Stromal cell of bone marrow (primary cell): ENCODE results near the gene MPC1L.
"Not testable (repeated sequence)": the region's sequence is repeated elsewhere in the genome, so short reads cannot be mapped to it uniquely, and the experiment has no call there.

Experiments used
- DNase-seq: peaks from one replicate; pipeline ENCODE4 v3.0.0-alpha.2; 2012; ENCODE audit warnings: low read depth

Gene MPC1L

DNA sequence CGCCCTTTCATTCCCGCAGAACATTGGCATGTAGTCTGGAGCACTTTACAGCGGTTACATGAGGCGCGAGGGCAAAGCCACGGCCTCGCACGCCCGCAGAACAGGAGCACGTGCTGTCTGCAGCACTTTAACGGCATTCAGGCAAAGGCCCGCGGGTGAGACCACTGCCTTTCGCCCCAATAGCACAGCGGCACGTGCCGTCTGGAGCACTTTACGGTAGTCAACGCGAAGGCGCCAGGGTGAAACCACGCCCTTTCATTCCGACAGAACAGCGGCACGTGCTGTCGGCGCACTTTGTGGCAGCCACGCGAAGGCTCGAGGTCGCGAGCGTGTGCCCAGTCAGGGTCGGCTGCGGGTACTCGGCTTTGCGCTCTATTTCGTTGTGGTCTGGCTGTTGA is at the start of gene MPC1L:
Gene MPC1L (plus strand): TSS at position 290 of the 398 bp plus-strand sequence. CDS start 138 bp downstream, outside the sequence.
- DNase-seq: no peak

DNA sequence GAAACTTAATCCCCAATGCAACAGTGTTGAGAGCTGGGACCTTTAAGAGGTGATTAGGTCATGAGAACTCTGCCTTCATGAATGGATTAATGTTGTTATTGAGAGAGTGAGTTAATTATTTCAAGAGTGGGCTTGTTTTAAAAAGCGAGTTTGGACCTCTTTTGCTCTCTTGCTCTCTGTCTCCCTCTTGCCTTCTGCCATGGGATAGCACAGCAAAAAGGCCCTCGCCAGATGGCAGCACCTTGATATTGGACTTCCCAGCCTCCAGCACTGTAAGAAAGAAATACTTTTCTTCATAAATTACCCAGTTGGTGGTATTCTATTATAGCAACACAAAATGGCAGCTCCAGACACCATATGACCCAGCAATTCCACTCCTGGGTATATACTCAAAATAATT is 49.5 kb upstream of the MPC1L start:
- DNase-seq: no peak

DNA sequence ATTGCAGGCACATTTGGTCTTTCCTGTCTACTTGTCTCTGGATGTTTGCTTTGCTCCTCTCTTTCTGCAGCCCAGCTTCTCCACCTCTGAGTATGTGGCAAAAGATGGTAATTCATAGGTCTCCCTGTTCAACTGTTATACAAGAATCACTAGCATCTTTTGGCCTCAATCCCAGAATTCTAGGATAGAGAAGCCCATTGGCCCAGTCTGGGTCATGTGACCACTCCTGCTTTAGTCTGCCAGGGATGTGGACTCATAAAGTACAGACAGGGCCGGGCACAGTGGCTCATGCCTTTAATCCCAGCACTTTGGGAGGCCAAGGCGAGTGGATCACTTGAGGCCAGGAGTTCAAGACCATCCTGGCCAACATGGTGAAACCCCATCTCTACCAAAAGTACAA is 47.8 kb upstream of the MPC1L start:
- not testable (repeated sequence) for DNase-seq

DNA sequence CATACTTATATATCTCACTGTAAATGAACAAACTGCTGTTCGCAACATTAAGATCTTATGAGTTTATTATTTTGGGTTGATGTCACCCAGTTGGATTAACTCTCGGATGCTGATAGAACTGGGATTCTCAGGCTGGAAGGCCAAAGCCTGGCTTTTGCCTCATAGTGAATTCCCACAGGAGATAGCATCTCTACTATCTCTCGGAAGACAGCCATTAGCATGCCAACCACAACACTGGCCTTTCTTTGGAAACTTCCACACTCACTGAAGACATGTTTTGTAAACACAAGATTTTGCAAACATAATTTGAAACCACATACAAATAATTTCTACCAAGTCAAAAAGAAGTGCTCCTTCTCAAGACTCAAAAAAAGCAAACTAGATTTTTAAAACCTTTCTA is 46.9 kb upstream of the MPC1L start:
- DNase-seq: no peak

DNA sequence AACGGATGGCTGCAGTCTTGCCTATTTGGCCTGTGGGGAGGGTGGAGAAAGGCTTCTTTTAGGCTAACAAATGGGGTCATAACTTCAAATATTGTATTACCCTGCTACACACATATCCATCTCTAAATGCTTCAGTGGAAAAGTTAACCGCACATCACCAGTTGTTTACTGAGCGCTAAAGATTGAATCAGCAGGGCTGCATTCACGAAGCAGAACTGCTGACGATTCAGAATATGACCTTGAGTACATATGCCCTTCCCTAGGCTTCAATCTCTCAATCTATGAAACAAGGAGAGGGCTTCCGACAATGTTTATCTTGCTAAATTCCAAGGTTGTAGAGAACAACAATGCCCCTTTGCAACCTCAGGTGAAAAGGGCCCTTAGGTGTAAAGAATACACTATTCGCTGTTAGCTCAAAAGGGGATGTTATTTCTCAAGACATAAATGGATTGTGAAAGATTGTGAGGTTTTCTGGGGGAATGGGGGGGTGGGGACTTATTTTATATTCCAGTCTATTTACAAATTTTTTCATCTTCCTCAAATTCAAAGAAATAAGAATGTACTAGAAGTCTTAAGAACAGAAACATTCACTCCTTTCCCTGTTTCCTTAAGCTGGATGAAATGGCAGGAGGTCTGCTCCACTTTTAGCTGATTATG is 45.1 kb upstream of the MPC1L start:
- no peak for DNase-seq

DNA sequence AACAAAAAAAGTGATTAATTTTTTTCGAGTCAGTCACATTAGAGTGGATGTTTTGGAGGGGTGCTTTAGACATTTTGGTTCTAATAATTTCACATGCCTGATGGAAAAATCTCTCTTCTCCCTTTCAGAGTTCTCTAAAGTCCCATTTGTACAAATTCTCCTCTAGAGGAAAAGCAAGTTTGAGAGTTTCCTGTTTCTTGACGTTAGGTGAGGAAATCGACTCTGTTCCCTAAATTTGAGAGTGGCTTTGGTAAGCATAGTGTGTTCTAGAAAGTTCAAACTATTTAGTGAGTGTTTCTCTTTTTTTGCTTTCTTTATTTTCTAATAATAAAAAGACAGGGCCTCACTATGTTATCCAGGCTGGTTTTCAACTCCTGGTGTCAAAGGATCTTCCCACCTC is 44.1 kb upstream of the MPC1L start:
- DNase-seq: no peak

DNA sequence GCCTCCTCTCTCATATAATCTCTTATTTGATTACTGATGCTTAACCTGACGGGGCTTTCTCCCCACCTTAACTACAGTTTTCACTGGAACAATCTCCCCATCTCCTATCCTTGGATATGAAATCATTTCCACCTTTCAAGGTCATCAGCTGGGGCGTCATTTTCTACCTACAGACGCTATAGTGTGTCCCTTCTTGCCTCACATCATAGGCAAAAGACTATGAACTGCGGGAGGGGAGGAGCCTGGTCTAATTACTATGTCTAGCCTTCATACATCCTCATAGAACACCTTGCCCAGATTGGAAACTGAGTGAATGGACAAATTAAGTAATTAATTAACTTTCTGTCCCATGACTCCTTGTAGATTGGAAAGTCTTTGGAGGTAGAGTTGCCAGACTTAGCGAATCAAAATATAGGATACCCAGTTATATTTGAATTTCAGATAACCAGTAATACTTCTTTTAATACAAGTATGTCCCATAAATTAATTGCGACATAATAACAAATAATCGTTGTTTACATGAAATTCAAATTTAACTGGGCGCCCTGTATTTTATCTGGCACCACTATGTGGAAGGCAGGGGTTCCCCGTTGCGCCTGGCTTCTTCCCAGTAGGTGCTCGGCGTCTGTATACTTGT is 43.2 kb upstream of the MPC1L start:
- DNase-seq: no peak

DNA sequence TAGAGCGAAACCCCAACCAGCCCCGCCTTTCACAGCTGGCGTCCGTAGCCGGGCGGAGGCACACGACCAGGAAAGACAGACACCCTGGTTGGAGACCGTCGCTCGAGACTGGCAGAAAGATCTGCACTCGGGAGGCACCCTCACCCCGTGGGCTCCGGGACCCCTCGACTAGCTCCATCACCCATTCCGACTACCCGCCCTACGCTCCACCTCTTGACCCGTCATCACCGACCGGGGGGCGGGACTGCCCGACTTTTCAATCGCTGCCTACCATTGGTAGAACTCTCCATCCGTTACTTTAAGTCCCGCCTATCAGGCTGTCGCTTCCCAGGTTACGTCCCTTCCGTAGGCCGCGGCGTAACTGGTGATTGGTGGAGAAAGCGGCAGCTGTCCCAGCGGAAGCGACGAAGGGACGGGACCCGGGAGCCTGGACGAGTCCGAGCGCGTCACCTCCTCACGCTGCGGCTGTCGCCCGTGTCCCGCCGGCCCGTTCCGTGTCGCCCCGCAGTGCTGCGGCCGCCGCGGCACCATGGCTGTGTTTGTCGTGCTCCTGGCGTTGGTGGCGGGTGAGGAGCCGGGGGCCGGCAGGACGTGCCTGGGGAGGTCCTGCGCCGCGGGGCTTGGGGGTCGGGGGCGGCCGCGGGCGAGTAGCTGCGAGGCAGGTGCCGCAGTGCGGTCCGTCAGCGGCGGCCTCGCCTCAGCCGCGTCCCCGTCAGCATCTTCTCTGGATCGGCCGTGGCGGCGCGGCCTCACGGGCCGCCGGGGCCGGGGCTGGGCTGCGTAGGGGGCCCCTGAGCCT is 42.5 kb upstream of the MPC1L start, which contains the start of gene ATP6AP2:
Gene ATP6AP2 (plus strand): TSS at position 434 of the 799 bp plus-strand sequence. CDS start 96 bp downstream, at position 530.
- peak; percentile 85 for DNase-seq

DNA sequence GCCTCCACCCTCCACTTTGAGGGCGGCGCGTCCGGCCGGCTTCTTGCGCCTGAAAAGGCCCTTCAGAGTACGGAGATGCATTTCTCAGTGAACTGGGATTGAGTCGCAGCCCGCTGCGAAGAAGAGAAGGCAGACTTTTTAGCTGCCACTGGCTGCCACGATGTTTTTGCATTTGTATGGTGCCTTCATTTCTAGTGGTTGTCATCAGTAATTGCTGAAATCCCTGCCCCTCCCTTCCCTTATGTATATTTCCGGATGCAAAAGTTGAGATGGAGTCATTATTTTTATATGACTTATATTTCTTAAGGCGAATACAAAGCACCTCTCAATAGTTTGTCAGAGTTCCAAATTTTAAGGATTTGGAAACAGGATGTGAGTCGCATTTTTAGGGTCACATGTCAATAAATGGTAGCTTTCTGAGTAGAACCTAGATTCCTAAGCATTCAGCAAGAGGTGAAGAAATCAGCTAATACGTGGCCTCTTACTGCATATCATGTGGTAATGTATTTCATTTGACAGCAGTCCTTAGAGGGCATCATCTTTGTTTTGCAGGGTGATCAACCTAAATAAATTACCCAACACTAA is 41.8 kb upstream of the MPC1L start:
- DNase-seq: peak; percentile 3

DNA sequence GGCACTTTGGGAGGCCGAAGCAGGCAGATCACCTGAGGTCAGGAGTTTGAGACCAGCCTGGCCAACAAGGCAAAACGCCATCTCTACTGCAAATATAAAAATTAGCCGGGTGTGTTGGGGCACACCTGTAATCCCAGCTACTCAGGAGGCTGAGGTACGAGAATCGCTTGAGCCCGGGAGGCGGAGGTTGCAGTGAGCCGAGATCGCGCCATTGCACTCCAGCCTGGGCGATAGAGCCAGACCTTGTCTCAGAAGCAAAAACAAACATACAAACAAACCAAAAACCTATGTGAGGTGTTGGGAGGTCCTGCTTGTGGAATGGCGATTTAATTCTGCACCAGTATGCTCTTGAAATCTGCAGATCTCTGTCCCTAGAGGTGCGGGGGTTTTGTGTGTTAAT is 41.0 kb upstream of the MPC1L start:
- DNase-seq: not testable (repeated sequence)

DNA sequence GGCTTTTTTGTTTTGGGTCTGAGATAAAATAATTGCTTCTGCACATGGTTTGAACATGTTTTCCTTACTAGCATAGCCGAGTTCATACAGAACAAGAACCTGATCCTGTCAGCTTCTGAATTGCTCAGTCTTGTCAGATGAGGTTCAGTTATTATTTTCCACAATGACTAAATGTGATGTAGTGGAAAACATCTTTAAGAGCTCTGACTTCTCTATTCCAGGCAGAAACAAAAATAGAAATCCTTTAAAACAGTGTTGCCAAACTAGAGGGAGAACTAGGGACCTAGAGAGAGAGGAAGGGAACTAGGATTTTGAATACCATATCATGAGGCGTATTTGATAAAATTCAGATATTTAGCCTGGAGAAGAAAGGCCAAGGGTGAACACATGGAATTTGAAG is 40.4 kb upstream of the MPC1L start:
- DNase-seq: no peak

DNA sequence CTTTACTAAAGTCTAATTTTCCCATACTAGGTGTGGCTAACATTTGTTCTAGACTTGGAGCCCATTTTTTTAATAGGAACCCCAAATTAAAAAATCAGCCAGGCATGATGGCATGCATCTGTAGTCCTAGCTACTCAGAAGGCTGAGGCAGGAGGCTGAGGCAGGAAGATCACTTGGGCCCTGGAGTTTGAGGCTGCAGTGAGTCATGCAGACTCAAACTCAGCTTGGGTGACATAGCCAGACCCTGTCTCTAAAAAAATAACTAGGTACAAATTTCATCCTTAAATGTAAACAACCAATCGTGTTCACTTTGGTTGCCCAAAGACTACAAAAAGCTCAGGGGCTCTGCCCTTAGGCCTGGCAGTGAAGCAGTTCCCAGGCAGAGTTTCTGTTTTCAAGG is 35.6 kb upstream of the MPC1L start:
- not testable (repeated sequence) for DNase-seq

DNA sequence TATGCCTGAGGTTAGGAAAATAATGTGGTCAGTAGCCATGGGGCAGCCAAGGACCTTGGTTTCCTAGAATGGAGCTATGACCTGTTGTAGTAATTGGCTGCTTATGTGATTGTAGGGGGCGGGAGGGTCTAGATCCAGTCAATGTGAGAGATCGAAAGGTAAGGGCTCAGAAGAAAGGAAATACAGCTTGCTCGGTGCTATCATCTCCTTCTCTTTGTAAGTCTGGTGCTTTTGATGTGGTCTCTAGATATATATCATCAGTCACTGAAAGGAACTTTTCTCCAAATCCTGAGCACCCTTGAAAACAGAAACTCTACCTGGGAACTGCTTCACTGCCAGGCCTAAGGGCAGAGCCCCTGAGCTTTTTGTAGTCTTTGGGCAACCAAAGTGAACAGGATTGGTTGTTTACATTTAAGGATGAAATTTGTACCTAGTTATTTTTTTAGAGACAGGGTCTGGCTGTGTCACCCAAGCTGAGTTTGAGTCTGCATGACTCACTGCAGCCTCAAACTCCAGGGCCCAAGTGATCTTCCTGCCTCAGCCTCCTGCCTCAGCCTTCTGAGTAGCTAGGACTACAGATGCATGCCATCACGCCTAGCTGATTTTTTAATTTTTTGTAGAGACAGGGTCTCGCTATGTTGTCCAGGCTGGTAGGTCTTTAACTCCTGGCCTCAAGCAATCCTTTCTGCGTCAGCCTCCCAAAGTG is 33.5 kb upstream of the MPC1L start:
- DNase-seq: not testable (repeated sequence)

DNA sequence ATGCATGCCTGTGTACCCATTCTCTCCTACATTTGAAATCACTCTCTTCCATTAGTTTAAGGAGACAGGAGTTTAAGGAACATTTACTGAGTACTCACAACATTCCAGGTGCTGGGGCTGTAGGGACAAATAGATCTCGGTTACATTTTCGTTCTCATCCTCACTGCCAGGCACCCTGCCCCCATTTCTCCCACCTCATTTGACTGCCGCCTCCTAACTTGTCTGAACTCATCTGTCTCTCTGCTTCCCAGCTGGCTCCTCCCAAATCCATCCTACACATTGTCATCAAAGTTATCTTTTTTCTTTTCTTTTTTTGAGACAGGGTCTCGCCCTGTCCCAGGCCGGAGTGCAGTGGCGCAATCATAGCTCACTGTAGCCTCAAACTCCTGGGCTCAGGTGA is 19.8 kb upstream of the MPC1L start:
- no peak for DNase-seq

DNA sequence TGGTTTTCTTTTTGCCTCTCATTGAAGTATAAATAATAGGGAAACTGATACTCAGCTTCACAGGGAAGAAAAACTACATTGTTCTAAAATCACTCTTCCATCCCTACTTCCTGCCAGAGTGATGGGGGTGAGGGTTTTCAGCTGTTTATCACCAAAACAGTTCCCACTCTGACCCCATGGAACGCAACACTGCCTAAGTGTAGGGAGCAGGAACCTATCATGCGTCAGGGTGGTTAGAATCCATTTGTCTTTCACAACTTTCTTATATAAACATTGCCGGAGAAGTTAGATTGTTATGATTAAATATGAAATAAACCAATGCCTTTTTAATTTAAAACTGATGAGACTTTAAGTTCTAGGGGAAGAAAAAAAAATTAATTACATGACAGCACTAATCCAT is 15.8 kb upstream of the MPC1L start:
- no peak for DNase-seq

DNA sequence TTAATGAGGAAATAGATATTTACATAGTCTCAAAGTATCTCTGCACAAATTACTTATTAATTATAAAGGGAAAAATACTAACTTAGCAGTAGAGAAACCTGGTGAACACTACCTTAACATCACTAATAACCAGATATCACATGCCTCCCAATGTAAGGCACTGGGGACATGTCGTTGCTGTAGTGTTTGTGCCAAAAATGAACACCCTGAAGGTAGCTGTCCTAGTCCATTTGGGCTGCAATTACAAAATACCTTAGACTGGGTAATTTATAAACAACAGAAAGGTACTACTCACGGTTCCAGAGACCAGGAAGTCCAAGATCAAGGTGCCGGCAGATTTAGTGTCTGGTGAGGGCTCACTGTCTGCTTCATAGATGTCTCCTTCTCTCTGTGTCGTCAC is 10.7 kb upstream of the MPC1L start:
- DNase-seq: no peak

DNA sequence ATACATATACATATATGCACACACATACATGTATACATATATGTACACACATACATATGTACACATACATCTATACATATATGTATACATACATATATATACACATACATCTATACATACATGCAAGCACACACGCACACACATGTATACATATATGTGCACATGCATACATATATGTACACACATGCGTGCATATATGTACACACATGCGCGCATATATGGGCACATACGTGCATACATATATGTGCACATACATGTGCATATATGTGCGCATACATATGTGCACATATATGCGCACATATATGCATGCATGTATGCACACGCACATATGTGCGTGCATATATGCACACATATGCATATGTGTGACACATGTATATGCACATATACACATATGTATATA is 7.3 kb upstream of the MPC1L start:
- DNase-seq: no peak

DNA sequence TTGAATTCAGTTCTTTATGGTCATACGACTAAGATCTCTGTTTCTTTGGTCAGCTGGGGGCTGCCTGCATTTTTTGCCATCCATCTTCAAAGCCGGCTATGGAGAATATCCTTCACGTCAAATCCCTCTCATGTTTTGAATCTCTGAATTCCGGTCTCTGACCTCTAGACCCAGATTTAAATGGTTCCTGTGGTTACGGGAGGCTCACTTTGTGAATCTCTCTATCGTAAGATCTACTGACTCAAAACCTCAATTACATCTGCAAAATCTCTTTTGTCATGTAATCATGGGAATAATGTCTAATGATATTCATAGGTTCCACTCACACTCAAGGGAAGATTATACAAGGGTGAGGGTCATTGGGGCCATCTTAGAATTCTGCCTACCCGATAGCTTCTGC is 5.7 kb upstream of the MPC1L start:
- DNase-seq: peak; percentile 21

DNA sequence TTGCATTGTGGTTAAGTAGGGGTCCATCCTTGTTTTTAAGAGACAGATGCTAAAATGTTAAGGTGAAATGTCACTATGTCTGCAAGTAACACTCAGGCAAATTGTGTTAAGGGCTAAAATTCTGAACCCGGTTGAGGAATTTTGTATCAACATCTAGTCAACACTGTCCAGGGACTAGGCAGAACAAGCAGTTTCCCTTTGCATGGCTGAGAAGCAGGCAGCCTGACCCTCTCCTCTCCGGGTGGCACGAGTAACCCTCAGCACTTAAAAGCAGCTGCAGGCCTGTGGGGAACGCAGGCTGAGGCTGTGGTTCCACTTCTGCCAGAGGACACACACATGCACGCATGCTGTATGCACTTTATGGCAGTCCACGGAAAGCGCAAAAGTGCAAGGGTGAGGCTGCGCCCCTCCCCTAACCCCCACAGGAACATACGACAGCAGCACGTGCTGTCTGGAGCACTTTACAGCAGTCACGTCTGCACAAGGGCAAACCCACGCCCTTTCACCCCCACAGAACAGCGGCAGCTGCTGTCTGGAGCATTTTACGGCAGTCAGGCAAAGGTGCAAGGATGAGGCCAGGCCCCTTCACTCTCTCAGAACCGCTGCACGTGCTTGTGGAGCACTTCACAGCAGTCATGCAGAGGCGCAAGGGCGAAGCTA is 619 bp upstream of the MPC1L start:
- no peak for DNase-seq

DNA sequence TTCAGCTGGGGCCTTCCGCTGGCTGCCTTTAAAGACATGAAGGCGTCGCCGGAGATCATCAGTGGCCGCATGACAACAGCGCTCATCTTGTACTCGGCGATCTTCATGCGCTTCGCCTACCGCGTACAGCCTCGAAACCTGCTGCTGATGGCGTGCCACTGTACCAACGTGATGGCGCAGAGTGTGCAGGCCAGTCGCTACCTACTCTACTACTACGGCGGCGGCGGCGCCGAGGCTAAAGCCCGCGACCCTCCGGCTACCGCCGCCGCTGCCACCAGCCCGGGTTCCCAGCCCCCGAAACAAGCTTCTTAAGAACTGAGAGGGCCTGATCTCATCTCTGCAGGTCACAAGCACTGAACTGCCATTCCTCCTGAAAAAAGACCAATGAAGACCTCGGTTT is 437 bp downstream of the MPC1L start:
- DNase-seq: no peak

DNA sequence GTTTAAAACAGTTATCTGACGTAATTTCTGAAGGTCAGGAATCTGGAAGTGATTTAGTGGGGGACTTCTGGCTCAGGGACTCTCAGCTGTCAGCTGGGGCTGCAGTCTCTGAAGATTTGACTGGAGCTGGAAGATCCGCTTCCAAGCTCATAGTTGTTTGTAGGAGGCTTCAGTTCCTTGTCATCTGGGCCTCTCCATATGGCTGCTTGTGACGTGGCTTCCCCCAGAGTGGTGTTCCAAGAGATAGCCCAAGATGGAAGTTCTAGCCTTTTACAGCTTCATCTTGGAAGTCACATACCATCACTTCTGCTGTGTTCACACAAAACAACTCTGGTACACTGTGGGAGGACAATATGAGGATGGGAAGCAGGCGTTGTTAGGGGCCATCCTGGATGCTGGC is 2.1 kb downstream of the MPC1L start:
- DNase-seq: no peak

DNA sequence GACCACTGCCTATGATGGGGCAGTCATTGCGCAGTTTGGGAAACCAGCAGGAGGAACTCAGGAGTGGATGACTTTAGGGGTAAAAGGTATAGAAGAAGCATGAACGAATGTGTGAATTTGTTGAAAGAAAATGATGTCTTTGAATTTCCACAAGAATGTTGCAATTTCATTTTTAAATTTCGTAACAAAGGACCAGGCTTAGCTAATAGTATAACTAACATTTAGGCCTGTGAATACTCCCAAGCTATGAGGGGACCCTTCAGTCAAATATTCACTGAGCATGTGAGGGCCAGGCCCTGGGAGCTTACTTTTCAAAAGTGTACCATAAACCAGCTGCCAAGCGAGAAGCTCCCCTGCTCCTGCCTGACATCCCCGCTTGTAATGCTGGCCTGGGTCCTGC is 5.3 kb downstream of the MPC1L start:
- DNase-seq: no peak
